Pulmonary artery endothelial cell (primary cell): ENCODE measurements around the gene KRTAP10-1. TPM values are rescaled to one million over a fixed set of nuclear protein-coding genes. Genes with fewer than 3 reads are reported as not detected.
"Not testable (repeated sequence)": the region's sequence is repeated elsewhere in the genome, so short reads cannot be mapped to it uniquely, and the experiment has no call there.

Experiments
- DNase-seq: peaks from one replicate; pipeline ENCODE4 v3.0.0-alpha.2; 2011; ENCODE audit warnings: low read depth, low spot score
- total RNA-seq: library from RNA; depleted of rRNA; stranded (reverse); fragments of >200 nt; gene quantifications from 2 replicates; pipeline ENCODE4 v1.2.3, GENCODE V29; 2014

Gene KRTAP10-1
- not detected in 2 replicates for total RNA-seq

GRCh38 chr21:44539991-44540666, at the start of gene KRTAP10-1:
Gene KRTAP10-1 (minus strand): TSS chr21:44540195. CDS start chr21:44540150, 45 bp downstream.
- no peak for DNase-seq

GRCh38 chr21:44589094-44589493, 49.1 kb upstream of the KRTAP10-1 start:
- DNase-seq = no peak

GRCh38 chr21:44585892-44586291, 45.9 kb upstream of the KRTAP10-1 start:
- DNase-seq = no peak

- no peak for DNase-seq
Observed at GRCh38 chr21:44583800-44584147, 43.8 kb upstream of the KRTAP10-1 start.

GRCh38 chr21:44583089-44583799, 43.2 kb upstream of the KRTAP10-1 start:
- DNase-seq = no peak

- DNase-seq = no peak
Observed at GRCh38 chr21:44582055-44582454, 42.1 kb upstream of the KRTAP10-1 start.

- DNase-seq = no peak
Observed at GRCh38 chr21:44581158-44581557, 41.2 kb upstream of the KRTAP10-1 start.

GRCh38 chr21:44580231-44580821, 40.3 kb upstream of the KRTAP10-1 start, which contains the start of gene KRTAP10-5:
Gene KRTAP10-5 (minus strand): TSS chr21:44580604. CDS start chr21:44580578, 26 bp downstream.
- DNase-seq = not testable (repeated sequence)

GRCh38 chr21:44579833-44580144, 39.8 kb upstream of the KRTAP10-1 start:
- no peak for DNase-seq

- DNase-seq = no peak
Observed at GRCh38 chr21:44579056-44579832, 39.2 kb upstream of the KRTAP10-1 start.

- DNase-seq = no peak
Observed at GRCh38 chr21:44578371-44579055, 38.5 kb upstream of the KRTAP10-1 start.

GRCh38 chr21:44576025-44576420, 36.0 kb upstream of the KRTAP10-1 start:
- no peak for DNase-seq

GRCh38 chr21:44575307-44576024, 35.5 kb upstream of the KRTAP10-1 start:
- DNase-seq = no peak

- DNase-seq = no peak
Observed at GRCh38 chr21:44574457-44575306, 34.7 kb upstream of the KRTAP10-1 start.

- not testable (repeated sequence) for DNase-seq
Observed at GRCh38 chr21:44573630-44574456, 33.8 kb upstream of the KRTAP10-1 start, which contains the start of gene KRTAP10-4. Gene KRTAP10-4 (plus strand): TSS chr21:44573729. CDS start chr21:44573759, 30 bp downstream.

GRCh38 chr21:44572959-44573583, 33.1 kb upstream of the KRTAP10-1 start:
- no peak for DNase-seq

GRCh38 chr21:44571844-44572782, 32.1 kb upstream of the KRTAP10-1 start:
- DNase-seq = no peak
